ENCODE data around the gene ACVRL1. TPM values are rescaled to one million over a fixed set of nuclear protein-coding genes. Genes with fewer than 3 reads are reported as not detected.

The ACVRL1 gene
- total and polyA plus RNA-seq, 4 donors = 76.1 to 186 (median 115) TPM

- no peak overlapping the region for H3K9ac ChIP-seq (ENCODE audit: insufficient read depth in 1 of 2, low read length in 2 of 2)
- WGBS, 2 donors = 26 to 42% methylated on average over 15 to 23 of the region's 23 CpGs
- no peak for TF ChIP-seq CTCF (IDR thresholded peaks at IDR 0.05; ENCODE audit: control extremely low read depth, extremely low read depth)
- no peaks in the 10 kb centered on the region for H3K36me3 ChIP-seq (ENCODE audit: control insufficient read depth in 4 of 4, insufficient read depth in 4 of 4, low read length in 4 of 4)
- peaks cover 4 to 53% (median 26%) of the 10 kb centered on the region in 5 donors for H3K4me1 ChIP-seq (ENCODE audit: control insufficient read depth in 5 of 5, insufficient read depth in 5 of 5, low read length in 5 of 5)
- DNase-seq = peak in 2 of 3 donors; percentile 60 to 61
- peak overlapping the region; percentile 61 for H3K4me3 ChIP-seq
- H3K27me3 ChIP-seq (ENCODE audit: control insufficient read depth in 3 of 3, insufficient read depth in 3 of 3, low read length in 2 of 3) = peaks cover 0 to 25% (median 2%) of the 10 kb centered on the region in 3 donors
- no peak for ATAC-seq (ENCODE audit: insufficient read depth, low FRiP score)
- no peaks in the 10 kb centered on the region for H3K9me3 ChIP-seq (ENCODE audit: control insufficient read depth in 4 of 4, insufficient read depth in 3 of 4, low read length in 3 of 4)
- H3K27ac ChIP-seq (ENCODE audit: low read depth in 1 of 2, low read length in 1 of 2) = peak overlapping the region; percentile 93 to 96
Measured at GRCh38 chr12:51906430-51907082, 748 bp upstream of the ACVRL1 start.

GRCh38 chr12:51907856-51908425, 637 bp downstream of the ACVRL1 start:
- peak overlapping the region; percentile 93 to 96 for H3K27ac ChIP-seq (ENCODE audit: low read depth in 1 of 2, low read length in 1 of 2)
- DNase-seq (no peak), ATAC-seq (ENCODE audit: insufficient read depth, low FRiP score) (no peak)
- peaks cover 0 to 25% (median 2%) of the 10 kb centered on the region in 3 donors for H3K27me3 ChIP-seq (ENCODE audit: control insufficient read depth in 3 of 3, insufficient read depth in 3 of 3, low read length in 2 of 3)
- peaks cover 0 to under 1% (median 0%) of the 10 kb centered on the region in 4 donors for H3K36me3 ChIP-seq (ENCODE audit: control insufficient read depth in 4 of 4, insufficient read depth in 4 of 4, low read length in 4 of 4)
- peak overlapping the region; percentile 16 to 21 for H3K9ac ChIP-seq (ENCODE audit: insufficient read depth in 1 of 2, low read length in 2 of 2)
- H3K9me3 ChIP-seq (ENCODE audit: control insufficient read depth in 4 of 4, insufficient read depth in 3 of 4, low read length in 3 of 4) = no peaks in the 10 kb centered on the region
- 64 to 78% methylated on average over 7 of the region's 7 CpGs for WGBS, 2 donors
- peak overlapping the region; percentile 61 for H3K4me3 ChIP-seq
- peaks cover 4 to 65% (median 27%) of the 10 kb centered on the region in 5 donors for H3K4me1 ChIP-seq (ENCODE audit: control insufficient read depth in 5 of 5, insufficient read depth in 5 of 5, low read length in 5 of 5)
- no peak for TF ChIP-seq CTCF (IDR thresholded peaks at IDR 0.05; ENCODE audit: control extremely low read depth, extremely low read depth)

GRCh38 chr12:51908876-51909592, 1.7 kb downstream of the ACVRL1 start:
- Histone ChIP-seq H3K27ac (ENCODE audit: low read depth in 1 of 2, low read length in 1 of 2) (peak overlapping the region in 1 of 2 donors; percentile 77), H3K36me3 (ENCODE audit: control insufficient read depth in 4 of 4, insufficient read depth in 4 of 4, low read length in 4 of 4) (peaks cover 0 to 5% (median 0%) of the 10 kb centered on the region in 4 donors), H3K9me3 (ENCODE audit: control insufficient read depth in 4 of 4, insufficient read depth in 3 of 4, low read length in 3 of 4) (no peaks in the 10 kb centered on the region), H3K27me3 (ENCODE audit: control insufficient read depth in 3 of 3, insufficient read depth in 3 of 3, low read length in 2 of 3) (peaks cover 0 to 25% (median 2%) of the 10 kb centered on the region in 3 donors), H3K9ac (ENCODE audit: insufficient read depth in 1 of 2, low read length in 2 of 2) (no peak overlapping the region), H3K4me3 (peak overlapping the region; percentile 61), H3K4me1 (ENCODE audit: control insufficient read depth in 5 of 5, insufficient read depth in 5 of 5, low read length in 5 of 5) (peaks cover 4 to 72% (median 27%) of the 10 kb centered on the region in 5 donors)
- TF ChIP-seq CTCF (IDR thresholded peaks at IDR 0.05; ENCODE audit: control extremely low read depth, extremely low read depth) = no peak
- DNase-seq (no peak), ATAC-seq (ENCODE audit: insufficient read depth, low FRiP score) (no peak)
- WGBS, 2 donors = 64 to 75% methylated on average over 9 of the region's 9 CpGs
